HG03565 (cell line): ENCODE results near the gene LEMD3.

ENCODE experiments used
- ATAC-seq: cut with Tn5 transposase; IDR thresholded peaks from one replicate; pipeline ENCODE4 v1.9.1; 2021; ENCODE audit warnings: mild to moderate bottlenecking, moderate library complexity; ENCODE audit not compliant: unreplicated experiment

LEMD3 gene

GRCh38 chr12:65168681-65169319 is 583 bp upstream of the LEMD3 start:
- ATAC-seq, result no peak

- peak; percentile 23 for ATAC-seq
These were observed 962 bp downstream of the LEMD3 start for GRCh38 chr12:65170209-65170881.

GRCh38 chr12:65171073-65171472 is 1.7 kb downstream of the LEMD3 start:
- no peak for ATAC-seq

GRCh38 chr12:65171870-65172269 is 2.5 kb downstream of the LEMD3 start:
- no peak for ATAC-seq

- no peak for ATAC-seq
These were observed 6.0 kb downstream of the LEMD3 start for GRCh38 chr12:65175385-65175784.

- ATAC-seq, result no peak
These were observed 12.8 kb downstream of the LEMD3 start for GRCh38 chr12:65182012-65182739.

GRCh38 chr12:65184176-65184857 is 14.9 kb downstream of the LEMD3 start:
- ATAC-seq, result no peak

GRCh38 chr12:65184858-65185229 is 15.5 kb downstream of the LEMD3 start:
- ATAC-seq, result no peak

GRCh38 chr12:65187665-65188064 is 18.3 kb downstream of the LEMD3 start:
- ATAC-seq, result no peak

- ATAC-seq, result peak; percentile 32
These were observed 18.9 kb downstream of the LEMD3 start for GRCh38 chr12:65188179-65188701.

- ATAC-seq, result peak; percentile 97
These were observed 19.8 kb downstream of the LEMD3 start for GRCh38 chr12:65189028-65189718.

GRCh38 chr12:65192963-65193516 is 23.7 kb downstream of the LEMD3 start:
- no peak for ATAC-seq

GRCh38 chr12:65194949-65195348 is 25.6 kb downstream of the LEMD3 start:
- ATAC-seq, result no peak

- ATAC-seq, result no peak
These were observed 26.1 kb downstream of the LEMD3 start for GRCh38 chr12:65195387-65196055.

- no peak for ATAC-seq
These were observed 27.6 kb downstream of the LEMD3 start for GRCh38 chr12:65196762-65197567.

- ATAC-seq, result no peak
These were observed 30.2 kb downstream of the LEMD3 start for GRCh38 chr12:65199604-65200003.

GRCh38 chr12:65200007-65200665 is 30.8 kb downstream of the LEMD3 start:
- ATAC-seq, result no peak

GRCh38 chr12:65203376-65203775 is 34.0 kb downstream of the LEMD3 start:
- ATAC-seq, result no peak
